NOMO-1 treated with dmso at 0.1 percent for 144 hours (cell line): ENCODE measurements around the gene EXOC7.
A peak's percentile ranks its signal among the peaks of the same experiment; 100 is the strongest.

Experiments used
- DNase-seq: peaks from one replicate; lab custom pipeline; 2025; ENCODE audit not compliant: unreplicated experiment; lab: John Stamatoyannopoulos, UW

The EXOC7 gene

GRCh38 chr17:76122431-76123190 is 19.0 kb upstream of the EXOC7 start:
- no peak for DNase-seq

- no peak for DNase-seq
Observed at GRCh38 chr17:76121932-76122430, 18.4 kb upstream of the EXOC7 start.

- no peak for DNase-seq
Observed at GRCh38 chr17:76120658-76121008, 17.0 kb upstream of the EXOC7 start.

GRCh38 chr17:76119409-76120371 is 16.1 kb upstream of the EXOC7 start:
- DNase-seq, result no peak

GRCh38 chr17:76115138-76115754 is 11.7 kb upstream of the EXOC7 start:
- no peak for DNase-seq

GRCh38 chr17:76111956-76112355 is 8.4 kb upstream of the EXOC7 start:
- no peak for DNase-seq

GRCh38 chr17:76107509-76107908 is 3.9 kb upstream of the EXOC7 start:
- no peak for DNase-seq

- DNase-seq, result no peak
Observed at GRCh38 chr17:76106703-76107102, 3.1 kb upstream of the EXOC7 start.

- DNase-seq, result no peak
Observed at GRCh38 chr17:76104896-76105231, 1.3 kb upstream of the EXOC7 start.

GRCh38 chr17:76104140-76104895 is 731 bp upstream of the EXOC7 start:
- peak; percentile 45 for DNase-seq

GRCh38 chr17:76102944-76103273 is 678 bp downstream of the EXOC7 start:
- DNase-seq, result no peak

- no peak for DNase-seq
Observed at GRCh38 chr17:76097716-76098295, 5.8 kb downstream of the EXOC7 start.

GRCh38 chr17:76095943-76096342 is 7.6 kb downstream of the EXOC7 start:
- DNase-seq, result no peak

- no peak for DNase-seq
Observed at GRCh38 chr17:76094046-76094445, 9.5 kb downstream of the EXOC7 start.

GRCh38 chr17:76092526-76093413 is 10.8 kb downstream of the EXOC7 start:
- no peak for DNase-seq

GRCh38 chr17:76091526-76092286 is 11.9 kb downstream of the EXOC7 start:
- no peak for DNase-seq

- no peak for DNase-seq
Observed at GRCh38 chr17:76090517-76091129, 13.0 kb downstream of the EXOC7 start.

- no peak for DNase-seq
Observed at GRCh38 chr17:76089680-76090516, 13.7 kb downstream of the EXOC7 start.
